Kasumi-1 (cell line): ENCODE measurements around the gene SLC17A7.
"Not testable (repeated sequence)": the region's sequence is repeated elsewhere in the genome, so short reads cannot be mapped to it uniquely, and the experiment has no call there.

ENCODE experiments used
- DNase-seq, 2 experiments: peaks; one replicate each; lab custom pipeline; 2025; lab: John Stamatoyannopoulos, UW

The SLC17A7 gene

DNA sequence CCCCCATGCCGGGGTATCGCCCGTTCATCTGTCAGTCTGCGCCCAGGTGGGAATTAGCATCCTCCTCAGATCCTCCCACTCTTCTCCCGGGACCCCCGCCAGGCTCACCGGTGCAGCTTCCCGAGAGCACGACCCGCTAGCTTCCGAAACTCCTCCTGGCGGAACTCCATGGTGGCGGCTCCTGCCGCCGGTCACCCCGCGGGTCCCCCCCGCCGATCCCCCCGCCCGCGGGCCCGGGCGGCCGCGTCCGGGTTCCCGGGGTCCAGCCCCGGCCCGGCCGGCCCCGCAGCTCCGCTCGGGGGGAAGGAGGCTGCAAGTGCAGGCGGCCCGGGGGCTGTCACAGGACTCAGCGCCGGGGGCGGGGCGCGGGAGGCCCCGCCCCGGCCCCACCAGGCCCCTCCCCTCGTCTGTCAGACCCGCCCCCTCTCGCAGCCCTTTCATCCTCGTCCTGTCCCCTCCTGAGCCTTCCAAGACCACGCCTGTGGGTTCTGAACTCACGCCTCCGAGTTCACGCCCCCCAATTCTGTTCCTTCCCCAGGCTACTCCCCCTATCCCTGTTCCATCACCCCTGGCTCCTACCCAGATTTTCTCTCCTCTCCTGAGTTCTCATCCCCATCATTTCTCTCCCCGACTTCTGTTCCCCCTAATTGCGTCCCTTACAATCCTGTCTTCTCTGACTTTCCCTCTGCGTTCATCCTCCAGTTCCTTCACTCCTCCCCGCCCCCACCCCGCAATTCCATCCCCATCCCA is at the start of gene SLC17A7:
Gene SLC17A7 (minus strand): TSS at position 318 of the 750 bp plus-strand sequence. CDS start 148 bp downstream, at position 170.
- DNase-seq = no peak

GRCh38 chr19:49490287-49491029 is 49.1 kb upstream of the SLC17A7 start:
- no peak for DNase-seq

DNA sequence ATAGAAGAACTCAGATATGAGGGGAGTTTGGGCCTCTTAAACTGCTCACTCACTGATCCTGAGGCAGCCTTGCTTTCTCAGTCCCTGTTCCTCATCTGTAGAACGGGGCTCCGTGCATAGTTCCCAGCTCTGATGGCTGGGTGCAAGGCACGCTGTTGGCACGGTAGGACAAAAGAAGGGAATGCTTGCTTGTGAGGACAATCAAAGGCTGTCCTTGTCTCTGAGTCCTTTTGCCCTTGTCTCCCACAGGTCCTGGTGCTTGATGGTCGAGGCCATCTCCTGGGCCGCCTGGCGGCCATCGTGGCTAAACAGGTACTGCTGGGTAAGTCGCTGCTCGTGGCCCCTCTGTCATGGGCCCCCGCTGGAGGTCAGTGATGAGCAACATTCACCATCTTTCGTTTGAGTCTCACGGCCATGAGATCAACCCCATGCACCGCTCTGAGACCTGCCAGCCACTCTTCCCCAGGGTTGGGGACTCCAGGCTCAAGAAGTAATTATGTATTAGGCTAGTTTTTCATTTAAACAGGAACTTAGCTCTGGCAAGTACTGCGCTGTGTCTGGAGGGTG is 48.4 kb upstream of the SLC17A7 start:
- peak; percentile 32 to 37 for DNase-seq

- DNase-seq = no peak
Observed at GRCh38 chr19:49488863-49489537, 47.7 kb upstream of the SLC17A7 start.

DNA sequence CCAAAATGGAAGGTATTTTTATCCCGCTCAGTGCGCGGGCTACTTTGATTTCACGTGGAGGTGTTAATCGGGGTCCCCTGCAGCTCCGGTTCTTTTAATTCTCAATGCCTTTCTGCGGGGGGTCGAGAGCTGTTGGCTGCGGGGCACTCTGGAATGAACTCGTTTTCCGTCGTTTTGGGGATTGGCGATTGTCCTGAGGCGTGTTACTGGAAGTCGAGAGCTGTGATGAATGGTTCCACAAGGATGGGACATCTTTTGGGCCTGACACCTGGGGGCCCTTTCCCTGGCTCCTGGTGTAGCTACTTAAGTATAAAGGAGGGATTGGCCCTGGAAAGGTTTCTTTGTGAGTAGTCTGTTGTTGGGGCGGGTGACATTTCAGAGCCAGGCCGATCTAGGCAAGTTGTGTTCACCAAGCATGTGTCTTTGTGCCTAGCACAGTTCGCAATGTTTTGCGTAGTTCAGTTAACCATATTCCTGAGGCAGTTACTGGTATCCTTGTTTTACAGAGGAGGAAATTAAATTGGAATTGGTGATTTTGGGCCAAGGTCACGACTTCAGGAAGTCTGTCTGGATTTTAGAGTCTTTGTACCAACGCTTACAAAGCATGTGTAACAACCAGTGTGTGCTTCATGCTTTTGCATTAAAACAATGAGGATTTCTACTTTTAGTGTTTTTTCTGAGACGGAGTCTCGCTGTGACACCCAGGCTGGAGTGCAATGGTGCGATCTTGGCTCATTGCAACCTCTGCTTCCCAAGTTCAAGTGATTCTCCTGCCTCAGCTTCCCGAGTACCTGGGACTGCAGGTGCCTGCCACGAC is 46.9 kb upstream of the SLC17A7 start:
- peak in 1 of 2 experiments; percentile 21 for DNase-seq

- peak; percentile 97 to 100 for DNase-seq
Observed at GRCh38 chr19:49487277-49488045, 46.1 kb upstream of the SLC17A7 start, which contains the start of gene RPL13A. RPL13A (plus strand) TSS chr19:49487608; CDS start chr19:49487630, 22 bp downstream.

GRCh38 chr19:49486710-49487276 is 45.5 kb upstream of the SLC17A7 start:
- DNase-seq = no peak

DNA sequence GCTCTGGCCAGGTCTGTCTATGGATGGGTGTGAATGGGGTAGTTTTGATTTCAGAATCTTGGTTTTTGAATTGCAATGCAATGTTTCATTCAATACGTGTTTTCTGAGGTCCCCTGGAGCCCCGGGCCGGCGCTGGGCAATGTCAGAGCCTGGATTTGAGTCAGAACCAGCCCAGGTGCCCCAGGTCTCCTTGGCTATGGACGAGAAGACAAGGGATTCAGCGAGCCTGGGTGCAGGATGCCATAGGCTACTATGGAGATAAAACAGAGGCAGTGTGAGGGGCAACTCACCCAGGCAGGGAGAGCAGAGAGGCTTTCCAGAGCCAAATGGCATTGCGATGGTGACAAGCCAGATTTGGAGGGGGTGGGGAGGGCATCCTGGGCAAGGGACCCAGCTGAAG is 44.9 kb upstream of the SLC17A7 start:
- DNase-seq = no peak

GRCh38 chr19:49481020-49481683 is 39.8 kb upstream of the SLC17A7 start:
- no peak for DNase-seq

DNA sequence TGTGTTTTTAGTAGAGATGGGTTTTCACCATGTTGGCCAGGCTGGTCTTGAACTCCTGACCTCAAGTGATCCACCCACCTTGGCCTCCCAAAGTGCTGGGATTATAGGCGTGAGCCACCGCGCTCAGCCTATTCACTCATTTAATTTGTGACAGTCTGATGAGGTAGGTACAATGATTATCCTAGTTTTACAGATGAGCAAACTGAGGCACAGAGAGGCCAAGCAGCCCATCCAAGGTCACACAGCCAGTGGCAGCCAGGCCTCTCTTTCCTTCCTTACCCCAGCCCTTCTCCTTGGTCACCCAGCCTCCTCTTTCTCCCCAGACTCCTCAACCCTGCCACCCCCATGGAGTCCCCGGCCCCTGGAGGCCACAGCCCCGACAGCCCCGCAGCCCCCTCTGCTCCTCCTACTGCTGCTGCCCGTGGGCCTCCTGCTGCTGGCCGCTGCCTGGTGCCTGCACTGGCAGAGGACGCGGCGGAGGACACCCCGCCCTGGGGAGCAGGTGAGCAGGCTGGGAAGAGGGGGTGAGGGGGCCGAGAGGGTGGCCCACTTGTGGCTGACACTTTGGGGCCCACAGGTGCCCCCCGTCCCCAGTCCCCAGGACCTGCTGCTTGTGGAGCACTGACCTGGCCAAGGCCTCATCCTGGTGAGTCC is 38.8 kb upstream of the SLC17A7 start:
- DNase-seq = no peak

GRCh38 chr19:49475995-49476880 is 34.9 kb upstream of the SLC17A7 start:
- peak; percentile 61 to 63 for DNase-seq

GRCh38 chr19:49475191-49475917 is 34.0 kb upstream of the SLC17A7 start:
- DNase-seq = no peak

DNA sequence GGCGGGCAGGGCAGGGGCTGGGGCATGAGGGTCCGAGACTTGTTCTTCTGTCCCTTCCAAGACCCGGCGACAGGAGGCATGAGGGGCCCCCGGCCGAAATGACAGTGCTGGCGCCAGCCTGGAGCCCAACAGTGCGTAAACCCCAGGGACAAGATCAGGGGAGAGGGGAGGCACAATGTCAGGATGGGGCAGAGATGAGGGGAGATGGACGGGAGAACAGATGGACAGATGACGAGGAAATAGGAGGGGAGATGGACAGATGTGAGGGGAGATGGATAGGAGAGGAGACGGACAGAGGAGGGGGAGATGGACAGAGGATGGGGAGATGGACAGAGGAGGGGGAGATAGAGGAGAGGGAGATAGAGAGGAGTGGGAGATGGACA is 33.2 kb upstream of the SLC17A7 start:
- no peak for DNase-seq

DNA sequence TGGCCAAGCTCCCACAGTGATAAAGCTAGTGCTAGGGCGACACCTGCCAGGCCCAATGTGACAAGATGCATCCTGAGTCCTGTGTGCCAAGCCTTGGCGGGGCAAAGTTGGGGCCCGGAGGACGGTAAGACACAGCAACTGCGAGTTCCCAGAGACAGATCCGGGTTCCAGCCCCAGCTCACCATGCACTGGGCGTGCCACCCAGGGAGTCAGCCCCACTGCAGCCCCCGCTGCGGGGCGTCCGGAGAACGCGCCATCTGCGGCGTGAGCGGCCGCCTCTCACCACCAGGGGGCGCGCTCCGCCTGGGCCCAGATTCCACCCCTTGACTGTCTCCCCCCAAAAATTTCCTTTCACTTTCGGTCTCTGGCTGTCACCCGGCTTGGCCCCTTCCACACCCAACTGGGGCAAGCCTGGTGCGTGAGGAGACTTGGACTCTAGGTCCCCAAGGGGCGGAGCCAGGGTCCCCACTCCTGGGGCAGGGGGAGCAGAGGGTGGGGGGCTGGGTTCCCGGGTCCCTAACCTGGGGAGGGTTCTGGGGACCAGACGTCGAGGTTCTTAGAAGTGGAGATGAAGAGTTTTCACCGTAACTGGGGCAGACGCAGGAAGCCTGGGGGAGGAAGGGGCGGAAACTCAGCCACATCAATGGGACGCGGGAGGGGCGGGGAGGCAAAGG is 32.7 kb upstream of the SLC17A7 start, which contains the start of gene FLT3LG:
Gene FLT3LG (plus strand): TSS at position 348 of the 674 bp plus-strand sequence. CDS start 425 bp downstream, outside the sequence.
- DNase-seq = peak; percentile 79 to 91

DNA sequence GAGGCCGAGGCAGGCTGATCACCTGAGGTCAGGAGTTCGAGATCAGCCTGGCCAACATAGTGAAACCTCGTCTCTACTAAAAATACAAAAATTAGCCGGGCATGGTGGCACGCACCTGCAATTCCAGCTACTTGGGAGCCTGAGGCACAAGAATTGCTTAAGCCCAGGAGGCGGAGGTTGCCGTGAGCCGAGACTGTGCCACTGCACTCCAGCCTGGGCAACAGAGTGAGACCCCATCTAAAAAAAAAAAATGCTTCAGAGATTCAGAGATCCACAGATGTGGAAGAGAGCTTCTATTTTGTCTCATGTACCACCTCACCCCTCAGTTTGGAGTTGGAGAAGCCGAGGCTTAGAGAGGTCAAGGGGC is 32.2 kb upstream of the SLC17A7 start:
- not testable (repeated sequence) for DNase-seq

DNA sequence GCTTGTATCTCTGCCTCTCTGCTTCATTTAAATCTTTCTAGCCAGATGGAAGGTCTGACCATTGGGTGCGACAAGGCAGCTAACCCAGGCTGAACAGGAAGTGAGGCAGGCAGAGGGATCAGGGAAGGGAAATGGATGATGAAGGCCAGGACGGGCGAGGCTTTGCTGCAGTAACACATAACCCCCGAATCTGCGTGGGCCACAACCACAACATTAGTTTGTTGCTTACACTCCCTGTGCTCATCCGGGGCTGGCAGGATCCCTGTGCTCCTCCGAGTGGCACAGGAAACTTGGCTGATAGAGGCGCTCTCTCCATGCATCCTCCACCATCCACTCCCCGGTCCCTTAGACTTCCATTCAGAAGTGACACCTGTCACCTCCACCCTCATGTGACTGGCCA is 31.6 kb upstream of the SLC17A7 start:
- no peak for DNase-seq

GRCh38 chr19:49470615-49470978 is 29.3 kb upstream of the SLC17A7 start:
- DNase-seq = no peak
